HEK293T (cell line): Measurements from ENCODE around the gene FHIT.

ENCODE experiments used
- CTCF ChIA-PET: fragments of 350-600 bp; formaldehyde crosslinking; extraction: SDS; loops from one replicate; lab custom pipeline; 2021; ENCODE audit warnings: antibody characterized with exemption, inconsistent platforms; lab: Yijun Ruan, JAX
- POLR2A ChIA-PET: fragments of 350-600 bp; formaldehyde crosslinking; extraction: SDS; loops from one replicate; lab custom pipeline; 2020; ENCODE audit warnings: antibody characterized with exemption, inconsistent platforms; lab: Yijun Ruan, JAX
- DNase-seq: peaks from one replicate; pipeline ENCODE4 v3.0.0; 2012; ENCODE audit warnings: mixed read lengths; ENCODE audit errors: extremely low spot score
- ARNT ChIP-seq: fragments of 450-650 bp; IDR thresholded peaks from 2 replicates; pipeline ENCODE4 v1.6.1; 2017; ENCODE audit warnings: mild to moderate bottlenecking
- BHLHE40 ChIP-seq: fragments of 450-650 bp; IDR thresholded peaks from 2 replicates; pipeline ENCODE4 v1.6.1; 2016; ENCODE audit warnings: mild to moderate bottlenecking, moderate library complexity, borderline replicate concordance
- CTBP1 ChIP-seq: fragments of 450-650 bp; IDR thresholded peaks from 2 replicates; pipeline ENCODE4 v1.6.1; 2016; ENCODE audit warnings: borderline replicate concordance
- ELF4 ChIP-seq: fragments of 450-650 bp; IDR thresholded peaks from 2 replicates; pipeline ENCODE4 v1.6.1; 2017; ENCODE audit warnings: antibody characterized with exemption
- FOXA1 ChIP-seq: fragments of 450-650 bp; IDR thresholded peaks from 2 replicates; pipeline ENCODE4 v1.6.1; 2016; ENCODE audit warnings: mild to moderate bottlenecking
- FOXK2 ChIP-seq: fragments of 450-650 bp; IDR thresholded peaks from 2 replicates; pipeline ENCODE4 v1.6.1; 2016; ENCODE audit warnings: mild to moderate bottlenecking
- FOXM1 ChIP-seq: fragments of 450-650 bp; IDR thresholded peaks from 2 replicates; pipeline ENCODE4 v1.6.1; 2017; ENCODE audit warnings: mild to moderate bottlenecking, borderline replicate concordance
- HDGF ChIP-seq: fragments of 450-650 bp; IDR thresholded peaks from 2 replicates; pipeline ENCODE4 v1.6.1; 2017; ENCODE audit warnings: antibody characterized with exemption, borderline replicate concordance
- L3MBTL2 ChIP-seq: fragments of 450-650 bp; conservative IDR thresholded peaks from 2 replicates; pipeline ENCODE4 v1.6.1; 2016; ENCODE audit warnings: mild to moderate bottlenecking
- LEF1 ChIP-seq: fragments of 450-650 bp; IDR thresholded peaks from 2 replicates; pipeline ENCODE4 v1.6.1; 2017; ENCODE audit warnings: mild to moderate bottlenecking, borderline replicate concordance
- NFRKB ChIP-seq: fragments of 450-650 bp; IDR thresholded peaks from 2 replicates; pipeline ENCODE4 v1.6.1; 2016; ENCODE audit warnings: mild to moderate bottlenecking, moderate library complexity
- SP1 ChIP-seq: fragments of 450-650 bp; IDR thresholded peaks from 2 replicates; pipeline ENCODE4 v1.6.1; 2017
- SUZ12 ChIP-seq: fragments of 450-650 bp; IDR thresholded peaks from 2 replicates; pipeline ENCODE4 v1.6.1; 2016; ENCODE audit warnings: mild to moderate bottlenecking
- TARDBP ChIP-seq: fragments of 450-650 bp; IDR thresholded peaks from 2 replicates; pipeline ENCODE4 v1.6.1; 2016
- ZNF384 ChIP-seq: fragments of 450-650 bp; IDR thresholded peaks from 2 replicates; pipeline ENCODE4 v1.6.1; 2016
- TF ChIP-seq, protein P1 (sequence below): fragments of 450-650 bp; IDR thresholded peaks from 2 replicates; pipeline ENCODE4 v1.6.1; 2016

FHIT gene

DNA sequence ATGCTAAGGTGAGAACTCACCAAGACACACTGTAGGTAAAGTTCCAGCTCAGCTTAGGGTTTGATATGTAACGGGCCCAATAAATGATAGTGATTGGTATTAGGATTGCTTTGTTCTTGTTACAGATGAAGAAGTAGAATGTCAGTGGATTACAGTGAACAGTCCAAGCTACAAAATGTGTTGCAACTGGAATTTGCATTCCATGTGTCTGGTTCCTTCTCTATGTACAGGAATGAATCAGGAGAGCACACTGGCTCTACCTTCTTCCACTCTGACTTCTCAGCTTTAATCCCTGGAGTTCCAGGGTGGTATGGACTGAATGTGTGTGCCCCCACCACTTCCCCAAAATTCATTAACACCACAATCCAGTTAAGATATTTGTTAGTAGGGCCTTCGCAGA, 1471.0 kb downstream of the FHIT start:
- ChIA-PET POLR2A (no interaction called here), CTCF (interaction anchor here (0.7 kb wide), 1 partner anchor 956 kb away, joined by 3 read pairs; no protein-coding TSS in a partner anchor)
- DNase-seq, result no peak
- TF ChIP-seq FOXM1 (no peak), FOXK2 (no peak), L3MBTL2 (no peak), SUZ12 (no peak), BHLHE40 (no peak), LEF1 (no peak), ELF4 (no peak), HDGF (no peak), ZNF384 (no peak)
- TF ChIP-seq, protein P1, sequence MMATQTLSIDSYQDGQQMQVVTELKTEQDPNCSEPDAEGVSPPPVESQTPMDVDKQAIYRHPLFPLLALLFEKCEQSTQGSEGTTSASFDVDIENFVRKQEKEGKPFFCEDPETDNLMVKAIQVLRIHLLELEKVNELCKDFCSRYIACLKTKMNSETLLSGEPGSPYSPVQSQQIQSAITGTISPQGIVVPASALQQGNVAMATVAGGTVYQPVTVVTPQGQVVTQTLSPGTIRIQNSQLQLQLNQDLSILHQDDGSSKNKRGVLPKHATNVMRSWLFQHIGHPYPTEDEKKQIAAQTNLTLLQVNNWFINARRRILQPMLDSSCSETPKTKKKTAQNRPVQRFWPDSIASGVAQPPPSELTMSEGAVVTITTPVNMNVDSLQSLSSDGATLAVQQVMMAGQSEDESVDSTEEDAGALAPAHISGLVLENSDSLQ, result no peak

DNA sequence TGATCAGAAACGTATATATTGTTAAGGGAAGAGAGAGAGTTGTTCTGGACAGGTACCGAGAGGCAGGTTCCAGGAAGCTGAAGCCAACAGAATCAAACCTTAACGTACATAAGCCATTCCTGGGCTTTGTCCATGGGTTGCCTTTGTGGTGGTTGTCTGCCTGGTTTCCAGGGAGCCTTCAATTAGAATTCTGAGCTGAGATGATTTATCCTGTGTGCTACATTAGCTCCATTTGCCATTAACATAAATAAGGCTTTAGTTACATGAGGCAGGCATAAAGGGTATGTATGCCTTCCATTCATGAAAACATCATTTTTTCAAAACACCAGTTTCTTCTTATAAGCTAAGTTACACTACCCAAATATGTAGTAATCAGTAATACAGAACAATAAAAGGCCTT, 1472.0 kb downstream of the FHIT start:
- no peak for TF ChIP-seq LEF1
- no peak for TF ChIP-seq SUZ12
- TF ChIP-seq ARNT, result no peak
- TF ChIP-seq, protein P1, result no peak
- TF ChIP-seq FOXM1, result no peak
- TF ChIP-seq NFRKB, result no peak
- no peak for TF ChIP-seq BHLHE40
- no peak for TF ChIP-seq ZNF384
- TF ChIP-seq L3MBTL2, result no peak
- TF ChIP-seq TARDBP, result no peak
- TF ChIP-seq ELF4, result no peak
- TF ChIP-seq SP1, result no peak
- TF ChIP-seq HDGF, result no peak
- TF ChIP-seq CTBP1, result no peak
- TF ChIP-seq FOXK2, result no peak
- TF ChIP-seq FOXA1, result no peak
- POLR2A ChIA-PET, result no interaction called here
- CTCF ChIA-PET, result no interaction called here
- DNase-seq, result no peak

DNA sequence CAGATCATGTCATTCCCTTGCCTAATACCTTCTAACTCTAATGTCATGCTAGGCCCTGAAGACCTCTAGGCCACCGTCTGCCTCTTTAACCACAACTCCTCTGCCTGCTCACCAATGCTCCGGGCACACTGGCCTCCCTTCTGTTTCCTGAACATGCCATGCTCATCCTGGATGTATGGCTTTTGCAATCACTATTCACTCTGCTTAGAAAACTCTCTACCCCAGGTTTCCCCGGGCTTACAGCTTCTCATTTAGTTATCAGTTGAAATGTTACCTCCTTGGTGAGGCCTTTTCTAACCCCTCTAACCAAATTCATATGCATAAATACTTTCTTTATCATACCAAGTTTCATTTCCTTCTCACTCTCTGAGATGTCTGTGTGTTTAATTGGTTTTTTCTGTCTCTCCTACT, 1473.6 kb downstream of the FHIT start:
- CTCF ChIA-PET, result no interaction called here
- TF ChIP-seq FOXK2, result no peak
- no peak for TF ChIP-seq TARDBP
- TF ChIP-seq FOXM1, result no peak
- no peak for TF ChIP-seq FOXA1
- no peak for TF ChIP-seq ZNF384
- TF ChIP-seq NFRKB, result no peak
- TF ChIP-seq SP1, result no peak
- no peak for DNase-seq
- POLR2A ChIA-PET, result no interaction called here

DNA sequence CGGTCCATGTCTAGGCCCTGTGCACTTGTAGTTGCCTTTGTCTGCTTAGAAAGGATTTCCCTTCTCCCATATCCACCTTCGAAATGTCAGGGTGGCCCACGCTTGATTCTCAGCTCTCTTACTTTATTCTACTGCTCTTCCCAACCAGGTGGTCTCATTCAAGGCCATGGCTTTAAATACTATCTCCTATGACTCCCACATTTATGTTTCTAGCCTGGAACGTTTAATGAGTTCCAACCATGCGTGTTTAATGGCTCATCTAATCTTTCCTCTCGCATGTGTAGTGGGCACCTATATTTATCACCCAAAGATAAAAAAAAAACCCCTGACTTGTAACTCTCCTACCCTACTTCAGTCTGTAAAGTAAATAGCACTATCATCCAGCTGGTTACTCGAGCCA, 1474.2 kb downstream of the FHIT start:
- ChIA-PET POLR2A (no interaction called here), CTCF (no interaction called here)
- DNase-seq, result no peak
- TF ChIP-seq, protein P1, result no peak
- no peak for TF ChIP-seq L3MBTL2
- no peak for TF ChIP-seq SUZ12
- no peak for TF ChIP-seq HDGF
- no peak for TF ChIP-seq FOXA1
- TF ChIP-seq ZNF384, result no peak
- TF ChIP-seq ARNT, result no peak
- TF ChIP-seq TARDBP, result no peak
- no peak for TF ChIP-seq ELF4
- no peak for TF ChIP-seq FOXK2
- TF ChIP-seq LEF1, result no peak
- TF ChIP-seq SP1, result no peak
- no peak for TF ChIP-seq FOXM1
- TF ChIP-seq CTBP1, result no peak
- no peak for TF ChIP-seq NFRKB
- no peak for TF ChIP-seq BHLHE40

DNA sequence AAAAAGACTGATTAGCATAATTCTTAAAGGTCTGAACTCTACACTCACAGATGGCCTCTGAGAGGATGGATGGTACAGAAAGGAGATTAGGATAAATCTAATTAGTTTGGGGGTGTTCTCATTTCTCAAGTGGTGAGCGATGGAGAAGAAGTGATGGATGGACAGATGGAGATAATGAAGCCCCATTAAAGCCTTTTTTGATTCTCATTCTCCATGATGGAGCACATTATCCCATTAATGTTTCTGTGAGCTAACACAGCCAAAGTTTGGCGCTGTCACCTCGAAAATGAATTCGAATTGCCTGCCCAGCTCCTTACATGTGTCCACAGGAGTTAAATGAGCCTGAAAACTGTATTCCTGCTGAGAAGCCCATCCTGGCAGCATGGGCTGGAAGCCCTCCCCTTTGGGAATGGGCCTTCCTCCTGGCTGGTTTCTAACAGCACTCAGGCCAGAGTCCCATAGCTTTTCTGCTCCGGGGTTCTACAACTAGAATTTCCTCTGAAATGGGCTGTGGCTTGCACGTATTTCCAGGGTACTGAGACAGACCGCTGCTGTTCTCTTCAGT, 1475.4 kb downstream of the FHIT start:
- ChIA-PET POLR2A (no interaction called here), CTCF (no interaction called here)
- DNase-seq, result no peak
- no peak for TF ChIP-seq SUZ12

DNA sequence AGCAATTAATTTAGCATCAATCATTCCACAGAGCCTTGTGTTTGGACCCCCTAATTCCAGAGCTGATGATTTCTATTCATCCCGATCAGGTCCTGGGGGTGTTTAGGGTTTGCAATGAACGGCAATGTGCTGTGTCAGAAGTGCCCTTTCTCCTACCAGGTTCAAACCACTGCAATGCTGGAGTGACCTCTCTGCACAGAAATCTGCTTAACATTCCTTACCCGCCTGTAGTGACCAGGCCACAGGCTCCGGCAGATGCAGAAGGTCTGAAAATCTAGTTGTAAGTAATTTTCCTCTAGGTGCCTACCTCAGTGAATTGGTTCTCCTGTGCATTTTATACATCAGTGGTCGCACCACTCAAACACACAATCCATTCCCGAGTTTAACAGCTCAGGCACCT, 1476.1 kb downstream of the FHIT start:
- TF ChIP-seq NFRKB (no peak), ELF4 (no peak), CTBP1 (no peak), L3MBTL2 (no peak), FOXM1 (no peak), FOXK2 (no peak), SP1 (no peak), BHLHE40 (no peak), FOXA1 (no peak)
- CTCF ChIA-PET, result no interaction called here
- POLR2A ChIA-PET, result no interaction called here
- DNase-seq, result no peak
